Measurements from ENCODE around the gene BCAP31.
"Not testable (repeated sequence)": the region's sequence is repeated elsewhere in the genome, so short reads cannot be mapped to it uniquely, and the experiment has no call there.

The BCAP31 gene

DNA sequence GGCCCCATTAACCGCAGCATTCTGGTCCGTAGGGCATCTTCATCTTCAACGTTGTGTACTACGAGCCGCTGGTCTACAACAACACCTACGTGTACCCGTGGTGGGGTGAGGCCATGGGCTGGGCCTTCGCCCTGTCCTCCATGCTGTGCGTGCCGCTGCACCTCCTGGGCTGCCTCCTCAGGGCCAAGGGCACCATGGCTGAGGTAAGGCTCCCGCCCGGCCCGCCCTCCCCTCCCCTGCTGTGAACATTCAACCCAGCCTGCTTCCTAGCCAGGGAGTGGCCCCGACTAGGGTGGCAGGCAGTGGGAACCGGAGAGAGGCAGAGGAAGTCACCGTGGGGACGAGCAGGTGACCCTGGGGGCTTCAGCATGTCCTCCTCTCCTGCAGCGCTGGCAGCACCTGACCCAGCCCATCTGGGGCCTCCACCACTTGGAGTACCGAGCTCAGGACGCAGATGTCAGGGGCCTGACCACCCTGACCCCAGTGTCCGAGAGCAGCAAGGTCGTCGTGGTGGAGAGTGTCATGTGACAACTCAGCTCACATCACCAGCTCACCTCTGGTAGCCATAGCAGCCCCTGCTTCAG lies 29.4 kb downstream of the BCAP31 start:
- no peak for DNase-seq (ENCODE audit: low read depth in 2 of 2)

DNA sequence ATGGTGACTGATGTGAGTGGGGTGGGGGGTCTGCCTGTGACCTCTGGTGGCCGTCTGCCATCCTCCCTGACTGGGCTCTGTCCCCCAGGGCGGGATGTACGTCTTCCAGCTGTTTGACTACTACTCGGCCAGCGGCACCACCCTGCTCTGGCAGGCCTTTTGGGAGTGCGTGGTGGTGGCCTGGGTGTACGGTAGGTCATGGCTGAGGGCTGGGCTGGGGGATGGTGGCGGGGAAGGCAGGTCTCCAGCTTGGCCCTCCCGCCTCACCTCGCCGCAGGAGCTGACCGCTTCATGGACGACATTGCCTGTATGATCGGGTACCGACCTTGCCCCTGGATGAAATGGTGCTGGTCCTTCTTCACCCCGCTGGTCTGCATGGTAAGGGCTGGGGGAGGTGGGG lies 29.9 kb downstream of the BCAP31 start:
- not testable (repeated sequence) for DNase-seq (ENCODE audit: low read depth in 2 of 2)

GRCh38 chrX:153693216-153694086 lies 30.7 kb downstream of the BCAP31 start:
- DNase-seq (ENCODE audit: low read depth in 2 of 2) = no peak

DNA sequence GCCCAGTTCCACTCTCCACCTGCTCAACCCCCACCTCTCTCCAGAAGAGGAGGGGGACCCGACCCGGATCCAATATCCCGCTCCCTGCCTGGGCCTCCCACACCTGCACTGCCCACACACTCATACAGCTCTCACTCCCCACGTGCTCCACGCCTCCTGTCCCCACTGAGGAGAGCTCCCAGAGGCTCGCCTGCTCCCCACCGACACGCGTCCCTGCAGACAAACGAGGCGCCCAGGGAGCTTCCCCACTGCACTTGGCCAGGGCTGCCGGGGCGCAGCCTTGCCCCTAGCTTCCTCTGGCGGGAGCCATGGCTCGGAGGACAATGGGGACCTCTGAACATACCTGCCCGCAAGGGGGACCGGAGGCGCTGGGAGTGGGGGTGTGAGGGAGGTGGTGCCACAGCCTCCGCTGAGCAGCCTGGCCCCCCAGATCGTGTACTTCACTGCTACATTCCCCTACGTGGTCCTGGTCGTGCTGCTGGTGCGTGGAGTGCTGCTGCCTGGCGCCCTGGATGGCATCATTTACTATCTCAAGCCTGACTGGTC lies 31.5 kb downstream of the BCAP31 start:
- no peak for DNase-seq (ENCODE audit: low read depth in 2 of 2)

DNA sequence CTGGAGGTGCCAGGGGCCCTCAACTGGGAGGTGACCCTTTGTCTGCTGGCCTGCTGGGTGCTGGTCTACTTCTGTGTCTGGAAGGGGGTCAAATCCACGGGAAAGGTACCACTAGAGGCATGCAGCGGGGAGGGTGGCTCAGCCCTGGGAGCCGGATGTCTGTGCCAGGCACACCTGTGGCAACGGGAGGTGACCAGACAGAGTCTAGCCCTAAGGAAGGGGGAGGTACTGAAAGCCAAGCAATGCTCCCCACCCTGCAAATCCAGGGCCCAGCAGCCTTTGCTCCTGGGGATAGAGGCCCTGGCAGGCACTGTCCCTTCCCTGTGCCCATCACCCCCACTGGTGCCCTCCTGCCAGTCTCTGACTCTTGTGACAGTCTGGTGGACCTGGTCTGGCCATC lies 32.2 kb downstream of the BCAP31 start:
- DNase-seq (ENCODE audit: low read depth in 2 of 2) = no peak

- DNase-seq (ENCODE audit: low read depth in 2 of 2) = not testable (repeated sequence)
These were observed 33.0 kb downstream of the BCAP31 start for GRCh38 chrX:153691032-153691827.

DNA sequence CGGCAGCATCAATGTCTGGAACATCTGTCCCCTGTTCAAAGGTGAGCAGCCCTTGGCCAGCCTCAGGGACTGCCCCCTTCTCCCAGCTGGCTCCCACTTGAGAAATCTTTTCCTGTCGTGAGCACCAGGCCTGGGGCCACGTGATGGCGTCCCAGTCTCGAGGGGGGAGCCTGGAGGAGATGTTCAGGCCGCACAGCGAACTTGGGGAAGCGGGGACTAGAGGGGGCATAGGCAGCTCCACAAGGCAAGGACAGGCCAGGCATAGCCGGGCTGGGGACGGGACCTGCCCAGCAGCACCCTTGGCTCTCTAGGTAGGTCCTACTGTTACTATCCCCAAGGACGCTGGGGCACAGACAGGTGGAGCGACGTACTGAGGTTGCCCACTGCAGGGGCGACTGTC lies 33.7 kb downstream of the BCAP31 start:
- no peak for DNase-seq (ENCODE audit: low read depth in 2 of 2)

GRCh38 chrX:153689654-153690465 lies 34.3 kb downstream of the BCAP31 start:
- no peak for DNase-seq (ENCODE audit: low read depth in 2 of 2)

DNA sequence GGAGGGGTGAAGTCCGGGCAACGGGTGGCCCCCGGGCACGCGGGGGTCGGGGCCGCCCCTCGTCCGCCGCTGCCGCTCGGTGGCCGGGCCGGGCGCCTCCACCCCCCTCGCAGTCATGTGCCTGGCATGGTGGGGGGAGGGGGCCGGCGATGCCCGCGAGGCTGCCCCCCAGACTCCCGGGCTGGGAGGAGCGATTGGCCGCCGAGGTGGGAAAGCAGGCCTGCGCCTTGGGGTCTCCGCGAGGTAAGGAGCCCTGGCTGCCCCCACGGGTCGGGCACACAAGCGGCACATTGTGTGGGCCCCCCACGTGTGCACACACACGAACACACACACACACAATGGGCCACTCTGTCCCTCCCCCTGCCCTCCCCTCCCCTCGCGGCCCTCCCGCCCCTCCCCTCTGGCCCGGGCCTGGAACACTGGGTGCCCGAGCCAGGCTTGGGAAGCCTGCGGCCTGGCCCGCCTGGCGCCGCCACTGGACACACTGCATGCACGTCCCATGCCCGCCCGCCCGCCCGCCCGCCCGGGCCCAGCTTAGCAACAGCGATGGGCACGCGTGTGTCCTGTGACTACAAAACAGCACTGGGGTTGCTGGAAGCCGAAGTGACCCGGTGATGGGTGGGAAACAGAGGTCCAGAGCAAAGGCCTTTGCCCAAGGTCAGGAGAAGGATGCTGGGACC lies 35.1 kb downstream of the BCAP31 start:
- DNase-seq (ENCODE audit: low read depth in 2 of 2) = no peak

GRCh38 chrX:153688506-153688905 lies 35.7 kb downstream of the BCAP31 start:
- no peak for DNase-seq (ENCODE audit: low read depth in 2 of 2)

DNA sequence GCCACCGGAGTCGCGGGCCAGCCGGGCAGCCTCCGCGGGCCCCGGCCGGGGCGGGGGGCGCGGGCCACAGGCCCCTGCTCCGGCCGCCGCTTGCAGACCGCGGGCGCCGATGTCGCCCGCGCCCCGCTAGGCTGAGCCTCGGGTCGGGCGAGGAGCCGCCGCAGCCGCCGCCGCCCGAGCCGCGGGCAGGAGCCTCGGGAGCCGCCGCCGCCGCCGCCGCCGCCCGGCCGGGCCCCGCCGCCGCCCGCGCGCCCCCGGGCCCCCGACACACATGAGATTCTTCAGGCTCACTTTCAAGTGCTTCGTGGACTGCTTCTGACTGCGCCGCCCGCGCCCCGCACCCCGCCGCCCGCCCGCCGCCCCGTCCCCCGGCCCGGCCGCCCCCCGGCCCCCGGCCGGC lies 36.1 kb downstream of the BCAP31 start:
- no peak for DNase-seq (ENCODE audit: low read depth in 2 of 2)

GRCh38 chrX:153687121-153688039 lies 36.8 kb downstream of the BCAP31 start, which contains the start of gene SLC6A8:
SLC6A8 (plus strand) TSS chrX:153687926; CDS start chrX:153688575, 649 bp downstream.
- peak; percentile 26 to 34 for DNase-seq (ENCODE audit: low read depth in 2 of 2)

DNA sequence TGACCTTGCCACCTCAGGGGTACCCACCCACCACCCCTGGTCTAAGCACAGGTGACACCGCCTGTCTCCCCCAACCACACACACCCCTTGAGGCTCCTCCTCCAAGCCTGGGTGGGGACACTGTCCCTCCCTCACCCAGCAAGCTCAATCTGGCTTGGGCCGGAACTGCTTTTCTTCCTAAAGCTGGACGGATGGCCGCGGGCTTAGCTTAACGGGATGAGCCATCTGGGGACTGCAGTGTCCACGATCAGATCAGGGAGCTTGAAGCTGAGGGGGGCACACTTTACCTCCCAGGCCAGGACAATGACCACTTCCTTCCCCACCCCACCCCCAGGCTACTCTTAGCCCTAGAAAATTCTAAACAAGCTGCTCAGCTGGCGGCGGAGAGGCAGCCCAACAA lies 37.5 kb downstream of the BCAP31 start:
- no peak for DNase-seq (ENCODE audit: low read depth in 2 of 2)

- DNase-seq (ENCODE audit: low read depth in 2 of 2) = no peak
These were observed 38.2 kb downstream of the BCAP31 start for GRCh38 chrX:153685751-153686696.

- DNase-seq (ENCODE audit: low read depth in 2 of 2) = no peak
These were observed 39.0 kb downstream of the BCAP31 start for GRCh38 chrX:153685156-153685536.

DNA sequence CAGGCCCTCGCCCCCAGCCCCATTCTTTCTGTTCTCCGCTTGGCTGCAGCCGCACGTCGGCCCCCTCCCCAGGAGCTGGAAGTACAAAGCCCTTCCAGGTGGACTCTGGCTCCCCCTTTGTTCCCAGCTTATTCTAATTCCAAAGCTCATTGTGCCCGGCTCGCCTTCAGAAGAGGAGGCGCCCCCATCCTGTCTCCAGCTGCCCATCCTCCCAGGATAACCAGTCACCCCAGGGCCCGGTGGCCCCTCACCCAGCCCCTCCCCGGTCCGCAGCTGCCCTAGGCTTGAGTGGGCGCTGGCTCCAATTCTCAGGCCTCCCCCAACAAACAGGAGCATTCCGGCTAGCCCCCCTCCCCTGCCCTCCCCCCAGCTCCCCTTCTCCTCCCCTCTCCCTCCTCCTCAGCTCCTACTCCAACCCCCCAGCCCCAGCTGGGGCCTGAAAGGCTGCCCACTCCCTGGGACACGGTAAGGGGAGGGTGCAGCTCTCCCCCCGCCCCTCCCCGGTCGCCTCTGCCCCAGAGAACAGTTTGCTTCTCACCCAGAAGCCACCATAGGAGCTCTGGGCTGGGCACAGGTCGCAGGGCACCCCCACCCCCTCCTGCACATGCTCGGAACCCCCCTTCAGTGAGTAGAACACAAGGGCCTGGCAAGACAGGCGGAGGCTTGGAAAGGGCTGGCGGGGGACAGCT lies 39.6 kb downstream of the BCAP31 start:
- no peak for DNase-seq (ENCODE audit: low read depth in 2 of 2)

GRCh38 chrX:153683486-153683885 lies 40.7 kb downstream of the BCAP31 start:
- DNase-seq (ENCODE audit: low read depth in 2 of 2) = not testable (repeated sequence)

GRCh38 chrX:153681175-153681574 lies 43.0 kb downstream of the BCAP31 start:
- no peak for DNase-seq (ENCODE audit: low read depth in 2 of 2)
